Upper lobe of left lung (tissue), 4 donors: Measurements from ENCODE around the gene FAM153A.
"Not testable (repeated sequence)": the region's sequence is repeated elsewhere in the genome, so short reads cannot be mapped to it uniquely, and the experiment has no call there.

Source experiments
- POLR2A ChIP-seq, 4 donors: fragments of 450-650 bp; IDR thresholded peaks; one replicate each; pipeline ENCODE4 v1.5.1; 2016 to 2017; ENCODE audit warnings: antibody characterized with exemption in 4 of 4, mild to moderate bottlenecking in 2 of 4
- POLR2AphosphoS5 ChIP-seq, 2 donors: sonication (generic); formaldehyde crosslinking; IDR thresholded peaks; one replicate each; pipeline ENCODE4 v1.5.1; 2017; ENCODE audit warnings: antibody characterized with exemption in 2 of 2
- TF ChIP-seq, protein P1 (sequence below), 6 experiments: fragments of 450-650 bp in 4 of 6; fragments of 200-600 bp in 2 of 6; sonication (generic) in 2 of 6; IDR thresholded peaks; one replicate each; pipeline ENCODE4 v1.5.1; 2016 to 2019; ENCODE audit warnings: antibody characterized with exemption in 6 of 6

GRCh38 chr5:177782169-177782568, 530 bp downstream of the FAM153A start:
- TF ChIP-seq, protein P1, sequence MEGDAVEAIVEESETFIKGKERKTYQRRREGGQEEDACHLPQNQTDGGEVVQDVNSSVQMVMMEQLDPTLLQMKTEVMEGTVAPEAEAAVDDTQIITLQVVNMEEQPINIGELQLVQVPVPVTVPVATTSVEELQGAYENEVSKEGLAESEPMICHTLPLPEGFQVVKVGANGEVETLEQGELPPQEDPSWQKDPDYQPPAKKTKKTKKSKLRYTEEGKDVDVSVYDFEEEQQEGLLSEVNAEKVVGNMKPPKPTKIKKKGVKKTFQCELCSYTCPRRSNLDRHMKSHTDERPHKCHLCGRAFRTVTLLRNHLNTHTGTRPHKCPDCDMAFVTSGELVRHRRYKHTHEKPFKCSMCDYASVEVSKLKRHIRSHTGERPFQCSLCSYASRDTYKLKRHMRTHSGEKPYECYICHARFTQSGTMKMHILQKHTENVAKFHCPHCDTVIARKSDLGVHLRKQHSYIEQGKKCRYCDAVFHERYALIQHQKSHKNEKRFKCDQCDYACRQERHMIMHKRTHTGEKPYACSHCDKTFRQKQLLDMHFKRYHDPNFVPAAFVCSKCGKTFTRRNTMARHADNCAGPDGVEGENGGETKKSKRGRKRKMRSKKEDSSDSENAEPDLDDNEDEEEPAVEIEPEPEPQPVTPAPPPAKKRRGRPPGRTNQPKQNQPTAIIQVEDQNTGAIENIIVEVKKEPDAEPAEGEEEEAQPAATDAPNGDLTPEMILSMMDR (IDR thresholded peaks at IDR 0.05): not testable (repeated sequence)
- TF ChIP-seq POLR2AphosphoS5, POLR2A (IDR thresholded peaks at IDR 0.05): not testable (repeated sequence)
